Hepatic stellate cell (primary cell): ENCODE results near the gene UBR4.
"Not testable (repeated sequence)": the region's sequence is repeated elsewhere in the genome, so short reads cannot be mapped to it uniquely, and the experiment has no call there.

Experiments
- DNase-seq: peaks from one replicate; pipeline ENCODE4 v3.0.0; 2011; ENCODE audit warnings: low spot score

Gene UBR4

DNA sequence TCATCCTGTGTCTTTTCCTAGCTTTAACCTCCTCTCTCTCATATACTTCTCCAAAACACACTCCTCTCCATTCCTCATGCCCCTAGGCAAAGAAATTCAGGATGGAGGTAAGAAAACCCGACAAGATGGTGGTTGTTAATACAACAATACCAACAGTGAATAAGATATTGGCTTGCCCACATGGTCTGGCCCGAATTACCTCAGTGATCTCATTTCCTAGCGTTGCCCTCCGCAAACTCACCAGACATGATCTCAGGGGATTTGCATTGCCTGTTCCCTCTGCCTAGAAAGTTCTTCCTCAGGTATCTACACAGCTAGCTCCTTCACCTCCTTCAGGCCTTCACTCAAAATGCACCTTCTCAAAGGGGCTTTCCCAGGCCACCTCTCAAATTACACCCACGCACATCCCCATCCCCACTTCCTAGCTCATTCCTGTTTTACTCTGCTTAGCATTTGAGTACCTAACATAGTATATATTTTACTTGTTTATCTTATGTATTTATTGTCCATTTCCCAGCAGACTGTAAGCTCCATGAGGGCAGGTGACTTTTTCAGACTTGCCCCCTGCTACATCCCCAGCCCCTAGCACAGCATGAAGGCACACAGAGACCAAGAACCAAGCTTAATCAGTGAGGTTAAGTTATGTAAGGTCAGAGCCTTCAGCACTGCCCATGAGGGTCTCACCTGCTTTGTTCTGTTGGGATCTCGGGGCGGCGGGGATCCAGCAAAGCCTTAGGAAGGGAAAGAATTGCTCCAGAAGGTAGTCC is 10.2 kb upstream of the UBR4 start:
- DNase-seq: no peak

DNA sequence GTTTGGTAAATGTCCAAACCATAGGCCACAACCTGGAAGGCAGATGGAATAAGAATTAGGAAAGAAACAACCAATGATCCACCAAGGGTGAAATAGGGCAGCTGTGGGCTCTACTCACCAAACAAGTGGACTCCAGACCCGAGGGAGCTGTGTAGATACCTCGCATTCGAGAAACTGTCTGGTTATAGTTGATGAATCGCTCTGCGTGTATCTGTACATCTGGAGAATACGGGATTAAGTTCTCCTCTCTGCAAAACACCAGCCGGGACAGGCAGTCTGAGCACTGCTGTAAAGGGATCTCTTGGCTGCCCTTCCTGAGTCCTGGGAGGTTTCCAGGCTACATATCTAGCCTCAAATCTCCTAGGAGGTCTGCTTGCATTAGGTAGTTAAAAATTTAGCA is 9.4 kb upstream of the UBR4 start:
- DNase-seq: no peak

DNA sequence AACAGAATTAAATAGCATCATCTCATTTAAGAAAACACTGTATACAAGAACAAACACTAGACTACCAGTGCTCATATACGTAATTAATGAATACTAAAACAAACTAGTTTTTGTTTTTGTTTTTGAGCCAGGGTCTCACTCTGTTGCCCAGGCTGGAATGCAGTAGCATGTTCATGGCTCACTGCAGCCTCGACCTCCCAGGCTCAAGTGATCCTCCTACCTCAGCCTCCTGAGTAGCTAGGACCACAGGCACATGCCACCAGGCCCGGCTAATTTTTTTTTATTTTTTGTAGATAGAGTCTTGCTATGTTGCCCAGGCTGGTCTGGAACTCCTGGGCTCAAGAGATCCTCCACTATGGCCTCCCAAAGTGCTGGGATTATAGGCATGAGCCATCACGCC is 6.5 kb upstream of the UBR4 start:
- DNase-seq: not testable (repeated sequence)

DNA sequence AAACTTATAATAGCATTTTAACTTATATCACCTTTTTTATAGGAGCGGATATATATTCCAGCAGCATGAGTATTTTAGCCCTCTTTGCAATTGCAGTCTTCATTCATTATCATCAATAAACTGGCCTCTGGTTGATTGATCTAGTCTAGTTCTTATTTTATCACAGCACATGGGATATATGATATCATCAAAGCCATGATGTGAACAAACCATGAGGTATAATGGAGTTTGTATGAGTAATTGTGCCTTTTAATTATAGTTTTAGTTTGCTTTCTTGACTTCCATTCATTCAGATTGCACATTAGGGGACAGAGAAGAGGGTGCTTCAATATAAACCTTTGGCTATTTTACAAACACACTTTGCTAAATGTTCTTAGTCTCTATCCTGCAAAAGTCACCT is 3.5 kb upstream of the UBR4 start:
- no peak for DNase-seq

DNA sequence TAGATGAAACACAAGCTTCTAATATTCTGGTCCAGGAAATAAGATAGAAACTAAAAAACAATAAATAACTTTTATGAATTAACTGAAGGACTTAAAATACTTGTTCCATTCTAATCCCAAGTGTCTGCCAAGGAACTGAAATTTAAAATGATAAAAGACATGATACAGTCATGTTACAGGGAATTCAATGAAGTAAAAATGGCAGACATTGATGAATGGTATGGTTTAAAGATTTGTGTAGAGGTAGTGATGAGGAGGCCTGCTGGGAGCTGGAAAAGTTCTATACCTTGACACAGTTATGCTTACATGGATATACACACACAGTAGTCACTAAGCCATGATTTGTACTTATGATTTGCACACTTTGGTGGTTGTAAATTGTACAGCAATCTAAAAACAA is 2.1 kb upstream of the UBR4 start:
- no peak for DNase-seq

DNA sequence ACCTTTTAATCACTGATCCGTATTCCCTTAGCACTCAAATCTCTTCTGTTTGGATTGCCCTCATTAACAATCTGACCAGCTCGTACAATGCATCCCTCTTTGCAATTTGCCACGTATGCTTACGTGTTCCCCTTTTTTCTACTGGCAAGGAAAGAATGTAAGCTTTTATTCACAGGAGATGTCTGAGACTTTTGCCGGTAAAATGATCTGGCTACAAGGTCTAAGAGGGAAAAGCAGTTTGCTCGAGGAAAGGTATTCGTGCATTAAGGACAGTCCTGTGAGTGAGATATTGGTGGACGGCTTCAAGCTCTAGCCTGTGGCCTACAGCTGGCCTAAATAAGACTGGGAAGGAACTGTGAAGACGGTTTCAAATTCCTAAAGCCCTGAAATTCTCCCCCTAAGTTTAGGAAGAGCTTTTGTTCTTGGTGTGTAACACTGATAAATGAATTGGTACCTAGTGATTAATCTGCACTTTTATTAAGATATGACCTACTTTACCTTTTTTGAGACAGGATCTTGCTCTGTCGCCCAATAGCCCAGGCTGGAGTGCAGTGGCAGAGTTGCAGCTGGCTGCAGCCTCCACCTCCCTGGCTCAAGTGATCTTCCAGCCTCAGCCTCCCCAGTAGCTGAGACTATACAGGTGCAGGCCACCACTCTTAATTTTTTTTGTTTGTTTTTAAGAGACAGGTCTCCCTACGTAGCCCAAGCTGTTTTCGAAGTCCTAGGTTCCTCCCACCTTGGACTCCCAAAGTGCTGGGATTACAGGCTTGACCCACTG is 895 bp upstream of the UBR4 start:
- DNase-seq: no peak

DNA sequence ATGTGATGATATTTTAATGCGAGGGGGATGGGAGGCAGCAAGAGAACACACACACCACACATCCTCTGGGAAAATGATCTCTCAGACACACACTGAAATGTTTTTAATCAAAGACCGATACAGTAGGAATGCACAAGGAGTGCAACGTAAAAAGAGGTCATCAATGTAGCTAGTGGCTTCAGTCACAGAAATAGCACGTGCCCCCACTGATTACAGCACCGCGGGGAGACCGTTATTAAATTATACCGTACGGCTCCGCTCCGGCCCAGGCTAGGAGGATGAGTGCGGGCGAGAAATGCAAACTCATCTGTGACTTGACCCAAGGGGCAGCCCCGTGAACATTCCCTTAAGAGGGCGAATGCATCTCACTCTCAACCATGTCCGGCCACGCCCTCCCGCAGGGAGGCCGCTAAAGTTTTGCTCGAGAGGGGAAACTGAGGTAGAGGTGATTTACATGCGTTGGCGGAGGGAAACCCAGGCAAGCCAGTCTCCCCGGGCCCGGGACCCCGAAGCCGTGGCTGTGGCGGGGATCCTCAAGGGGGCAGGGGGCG is 552 bp downstream of the UBR4 start:
- DNase-seq: peak; percentile 31

DNA sequence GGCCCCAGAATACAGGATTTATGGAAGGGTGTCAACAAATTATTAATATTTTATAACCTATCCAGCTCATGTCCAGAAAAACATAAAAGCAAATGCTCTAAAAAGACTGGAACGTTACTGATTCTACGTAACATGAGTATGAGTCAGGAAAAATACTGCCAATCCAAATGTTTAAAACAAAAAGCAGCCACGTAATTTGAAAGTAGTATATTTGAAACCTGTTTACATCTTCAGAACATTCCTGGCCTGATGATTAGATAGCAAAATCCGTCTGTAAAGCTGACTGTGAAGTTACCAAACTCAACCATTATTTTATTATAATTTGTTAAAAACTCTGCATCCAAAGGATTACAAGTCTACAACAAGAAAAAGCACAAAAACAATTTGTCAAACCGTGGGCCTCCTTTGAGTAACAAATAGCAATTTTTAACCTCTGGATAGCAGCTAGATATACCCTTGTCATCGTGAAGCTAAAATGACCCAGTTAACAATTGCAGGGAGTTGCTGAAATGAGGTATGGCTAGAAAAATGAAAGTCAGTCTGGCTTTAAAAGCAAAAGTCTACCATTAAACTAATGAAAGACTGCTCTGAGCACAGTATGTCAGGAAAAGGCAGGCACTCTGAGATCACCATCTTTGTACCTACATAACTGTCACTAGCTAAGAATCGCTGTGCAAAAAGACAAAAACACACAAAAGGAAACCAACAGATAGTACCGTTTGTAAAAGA is 1.2 kb downstream of the UBR4 start:
- peak; percentile 36 for DNase-seq

DNA sequence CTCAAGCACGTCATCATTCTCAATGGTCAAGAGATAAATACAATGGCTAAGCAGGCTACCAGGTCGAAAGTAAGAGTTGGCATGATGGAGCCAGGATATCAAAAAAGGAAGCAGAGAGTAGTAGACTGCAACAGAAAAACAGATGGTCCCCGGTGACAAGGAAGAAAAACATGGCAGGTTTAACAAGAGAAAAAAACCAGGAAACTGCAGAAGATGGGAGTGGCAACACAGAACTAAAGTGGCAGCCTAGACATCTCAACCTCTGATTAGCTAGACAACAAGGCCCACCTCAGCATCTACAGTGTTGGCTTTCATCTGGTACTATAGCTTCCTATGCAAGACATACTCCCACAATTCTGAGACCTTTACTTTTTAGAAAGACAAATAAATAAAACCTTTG is 3.1 kb downstream of the UBR4 start:
- DNase-seq: no peak

DNA sequence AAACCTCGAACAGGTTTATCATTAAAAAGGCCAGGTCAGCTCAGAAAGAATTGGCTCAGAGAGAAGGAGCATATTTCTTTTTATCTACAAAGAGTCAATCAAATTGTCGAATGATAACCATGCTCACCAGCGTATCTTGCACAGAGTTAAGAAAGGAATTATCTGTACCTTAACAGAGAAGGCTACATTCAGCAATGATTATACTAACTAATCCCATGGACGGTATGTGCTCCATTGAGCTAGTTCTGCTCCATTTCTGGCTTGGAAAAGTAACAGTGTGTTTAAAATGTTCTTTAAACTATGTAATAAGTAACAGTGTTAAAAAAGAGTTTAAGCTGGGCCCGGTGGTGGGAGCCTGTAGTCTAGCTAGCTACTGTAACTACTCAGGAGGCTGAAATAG is 4.2 kb downstream of the UBR4 start:
- no peak for DNase-seq

DNA sequence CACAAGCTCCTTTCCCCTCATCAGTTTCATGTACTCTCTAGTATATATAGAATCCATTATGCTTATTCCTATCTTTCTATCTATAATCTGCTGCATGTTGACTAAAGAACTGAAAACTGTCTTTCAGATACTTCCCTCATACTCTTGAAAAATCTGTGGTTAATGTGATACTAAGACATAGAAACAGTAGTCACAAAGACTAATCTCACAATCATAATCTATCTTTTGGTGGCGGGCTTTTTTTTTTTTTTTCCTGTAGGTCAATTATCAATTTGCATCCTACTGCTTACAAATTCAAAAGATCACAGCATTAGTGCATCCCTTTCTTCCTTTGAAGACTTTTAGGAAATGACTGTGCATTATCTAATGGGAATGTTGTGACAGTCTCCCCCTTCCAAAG is 4.7 kb downstream of the UBR4 start:
- DNase-seq: no peak

DNA sequence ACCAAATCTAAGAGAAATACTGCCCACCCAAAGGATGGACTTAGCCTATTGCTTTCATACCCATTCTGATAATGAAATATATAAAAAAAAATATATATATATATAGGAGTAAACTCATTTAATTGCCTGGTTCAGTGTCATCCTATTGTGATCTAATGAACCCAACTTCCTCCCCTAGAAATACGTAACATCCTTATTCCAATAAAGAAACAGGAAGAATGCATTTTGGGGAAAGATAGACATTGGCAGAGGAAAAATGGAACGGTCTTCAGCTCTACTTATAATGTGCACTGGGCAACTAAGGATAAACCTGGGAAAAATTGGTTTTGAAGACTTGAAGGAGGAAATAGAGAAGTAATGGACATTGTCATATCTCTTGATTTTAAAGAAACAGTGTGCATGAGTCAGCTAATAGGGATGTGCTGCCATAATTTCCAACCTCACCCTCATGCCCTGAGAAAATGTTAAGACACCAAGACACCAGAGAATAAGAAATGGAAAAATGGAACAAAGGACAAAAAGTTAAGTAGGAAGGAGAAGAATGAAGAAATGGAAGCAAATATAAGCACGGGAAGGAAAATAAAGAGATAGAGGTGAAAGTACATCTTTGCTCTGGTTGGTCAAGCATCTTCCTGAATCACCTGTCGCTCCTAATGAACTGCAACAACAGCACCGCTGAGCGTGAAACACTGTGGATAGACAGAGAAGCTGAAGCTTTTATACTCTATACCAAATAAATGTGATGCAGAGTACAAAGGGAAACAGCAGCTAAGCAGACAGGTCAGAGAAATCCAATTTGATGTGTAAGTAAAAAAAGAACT is 5.4 kb downstream of the UBR4 start:
- DNase-seq: peak; percentile 11

DNA sequence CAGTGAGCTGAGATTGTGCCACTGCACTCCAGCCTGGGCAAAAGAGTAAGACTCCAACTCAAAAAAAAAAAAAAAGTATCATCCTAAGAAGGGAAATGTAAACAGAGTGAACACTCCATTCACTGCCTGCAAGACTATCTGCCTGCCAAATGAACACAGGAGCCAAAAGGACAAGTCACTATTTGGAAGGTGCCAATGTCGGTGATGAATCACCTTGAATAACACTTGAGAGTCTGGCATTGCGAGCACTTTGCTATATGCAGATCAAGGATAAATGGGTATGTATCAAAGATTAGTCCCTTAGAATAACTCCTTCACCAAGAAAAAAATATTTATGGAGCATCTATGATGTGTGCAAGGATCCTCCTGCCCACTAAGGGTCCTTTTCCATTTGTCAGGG is 6.6 kb downstream of the UBR4 start:
- no peak for DNase-seq

DNA sequence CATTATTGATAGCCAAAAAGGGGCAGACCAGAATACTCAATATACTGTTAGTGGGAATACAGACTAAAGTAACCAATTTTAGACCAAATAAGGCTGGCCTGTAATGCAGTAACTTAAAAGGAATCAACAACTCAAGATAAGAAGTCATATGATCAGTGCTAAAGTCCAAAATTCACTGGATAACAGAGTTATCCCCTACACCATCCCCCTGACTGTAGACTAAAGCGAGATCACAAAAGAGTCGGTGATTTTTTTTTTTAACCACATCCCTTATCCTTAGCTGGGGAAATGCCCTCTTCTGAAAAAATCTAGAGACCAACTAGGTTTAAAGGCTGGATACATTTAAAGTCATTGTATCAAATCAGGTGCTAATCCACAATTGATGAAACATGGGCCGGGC is 7.7 kb downstream of the UBR4 start:
- no peak for DNase-seq

DNA sequence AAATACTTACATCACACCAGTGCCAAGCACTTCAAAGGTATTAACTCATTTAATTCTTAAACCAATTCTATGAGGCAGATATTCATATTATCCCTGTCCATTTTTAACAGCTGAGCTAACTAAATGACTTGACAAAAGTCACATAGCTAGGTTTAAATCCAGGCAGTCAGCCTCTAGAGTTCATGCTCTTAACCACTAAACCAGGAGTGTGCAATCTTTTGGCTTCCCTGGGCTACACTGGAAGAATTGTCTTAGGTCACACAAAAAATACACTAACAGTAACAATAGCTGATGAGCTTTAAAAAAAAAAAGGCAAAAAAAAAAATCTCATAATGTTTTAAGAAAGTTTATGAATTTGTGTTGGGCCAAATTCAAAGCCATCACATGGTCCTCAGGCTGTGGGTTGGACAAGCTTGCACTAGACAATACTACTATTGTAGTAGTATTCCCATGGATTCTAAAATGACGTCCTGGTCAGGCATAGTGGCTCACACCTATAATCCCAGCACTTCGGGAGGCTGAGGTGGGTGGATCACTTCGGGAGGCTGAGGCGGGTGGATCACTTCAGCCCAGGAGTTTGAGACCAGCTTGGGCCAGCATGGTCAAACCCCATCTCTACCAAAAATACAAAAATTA is 10.0 kb downstream of the UBR4 start:
- no peak for DNase-seq

DNA sequence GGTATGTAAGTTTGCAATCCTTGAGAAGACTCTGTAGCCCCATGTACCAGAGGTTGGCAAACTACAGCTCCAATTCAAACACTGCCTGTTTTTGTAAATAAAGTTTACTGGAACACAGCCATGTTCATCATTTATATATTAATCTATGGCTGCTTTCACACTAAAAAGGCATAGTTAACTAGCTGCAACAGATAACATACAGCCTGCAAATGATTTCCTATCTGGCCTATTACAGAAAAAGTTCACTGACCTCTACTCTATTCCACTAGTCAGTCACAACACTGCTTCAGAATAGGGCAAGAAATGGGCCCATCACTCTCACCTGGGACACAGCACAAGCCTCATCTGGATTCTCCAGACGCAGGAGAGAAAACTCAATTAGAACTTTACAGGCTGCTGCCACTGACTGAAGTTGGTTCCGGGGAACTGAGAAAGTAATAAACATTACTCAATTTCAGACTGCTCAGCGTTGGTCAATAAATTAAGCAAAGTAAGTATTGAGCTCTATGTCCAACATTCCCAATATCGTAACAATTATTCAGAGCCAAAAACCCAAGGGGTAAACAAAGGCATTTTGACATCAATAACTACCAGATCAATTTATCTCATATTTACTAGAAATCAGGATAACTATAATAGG is 10.6 kb downstream of the UBR4 start:
- no peak for DNase-seq

DNA sequence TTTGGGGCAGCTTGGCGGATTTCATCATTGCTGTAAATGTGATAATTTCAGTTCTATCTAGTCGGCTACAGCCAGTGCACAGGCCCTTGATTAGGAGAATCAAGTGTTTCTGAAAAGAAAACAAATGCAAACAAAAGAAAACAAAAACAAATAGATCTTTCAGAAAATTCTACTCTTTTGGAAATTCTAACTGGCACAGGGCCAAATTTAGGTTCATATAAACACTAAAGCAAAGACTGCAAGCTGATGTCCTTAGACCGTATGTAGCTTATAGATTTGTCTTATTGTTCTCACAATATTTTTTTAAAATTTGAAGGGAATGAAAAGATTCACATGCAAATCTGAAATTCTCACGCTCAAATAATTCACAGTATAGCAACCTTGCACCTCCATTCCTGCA is 11.2 kb downstream of the UBR4 start:
- DNase-seq: no peak

DNA sequence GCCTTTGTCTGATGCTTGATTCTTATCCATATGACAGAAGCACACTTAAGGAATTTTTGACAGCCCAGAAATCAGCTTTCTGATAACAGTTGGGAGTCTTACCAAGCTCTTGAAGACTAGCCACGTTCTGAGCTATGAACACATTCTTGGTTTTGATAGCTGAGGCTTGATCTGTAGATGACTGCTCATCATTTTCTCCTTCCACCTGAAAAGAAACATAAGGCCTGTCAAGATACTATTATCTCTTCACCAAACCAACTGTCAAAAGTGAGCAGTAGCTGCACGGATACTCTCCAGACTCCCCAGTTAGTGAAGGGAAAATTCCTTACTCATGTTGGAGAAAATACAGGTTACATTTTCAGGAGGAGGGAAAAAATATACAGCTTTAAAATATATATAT is 12.2 kb downstream of the UBR4 start:
- DNase-seq: no peak

DNA sequence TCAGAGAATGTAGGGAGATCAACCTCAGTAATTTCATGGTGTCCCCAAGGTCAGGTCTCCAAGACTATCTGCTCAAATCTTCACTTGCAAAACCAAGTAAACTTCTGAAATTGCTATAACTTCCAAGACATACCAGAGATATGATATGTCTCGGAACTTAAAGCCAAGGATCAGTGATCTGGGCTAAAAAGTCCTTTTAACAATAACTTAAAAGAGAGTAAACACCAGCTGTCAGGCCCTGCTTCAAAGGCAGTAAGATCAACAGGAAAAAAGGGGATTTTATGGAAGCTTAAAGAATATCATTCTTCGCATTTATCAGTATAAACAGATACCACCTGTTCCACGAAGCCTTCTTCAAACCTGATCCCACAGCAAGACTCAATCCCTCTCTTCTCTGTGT is 13.7 kb downstream of the UBR4 start:
- no peak for DNase-seq

DNA sequence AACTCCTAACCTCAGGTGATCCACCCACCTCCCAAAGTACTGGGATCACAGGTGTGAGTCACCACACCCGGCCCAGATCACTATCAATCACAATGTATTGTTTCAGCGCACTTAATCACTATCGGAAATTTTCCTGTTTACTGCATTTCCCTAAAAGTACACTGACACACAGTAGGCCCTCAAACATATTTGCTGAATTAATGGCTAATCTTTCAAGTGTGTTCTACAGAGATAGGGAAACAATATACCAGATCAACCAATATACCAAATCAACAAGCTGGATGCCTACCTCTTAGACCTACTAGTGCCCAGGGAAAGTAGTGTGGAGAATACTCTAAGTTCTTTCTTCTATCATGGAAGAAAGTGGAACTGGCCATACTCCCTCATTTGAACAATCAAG is 17.1 kb downstream of the UBR4 start:
- DNase-seq: no peak

DNA sequence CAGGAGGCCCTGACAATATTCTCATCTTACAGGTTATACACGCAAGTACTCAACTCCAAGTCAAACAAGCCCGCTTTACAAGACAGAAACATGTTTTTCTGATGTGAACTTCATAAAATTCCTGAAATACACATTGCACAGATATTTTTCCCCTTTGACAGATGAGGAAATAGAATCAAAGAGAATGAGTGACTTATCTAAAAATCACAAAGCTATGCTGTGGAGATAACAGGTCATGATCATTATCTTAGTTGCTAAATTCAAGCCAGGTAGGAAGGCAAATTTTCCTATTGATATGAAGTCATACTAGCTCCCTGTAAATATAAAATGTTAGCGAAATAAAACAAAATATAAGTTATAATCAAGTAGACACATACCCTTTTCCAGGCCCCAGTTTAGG is 18.3 kb downstream of the UBR4 start:
- DNase-seq: no peak
